Right lung (tissue), 5 donors: Measurements from ENCODE around the gene PDE10A. TPM values are rescaled to one million over a fixed set of nuclear protein-coding genes. Genes with fewer than 3 reads are reported as not detected.
"Not testable (repeated sequence)": the region's sequence is repeated elsewhere in the genome, so short reads cannot be mapped to it uniquely, and the experiment has no call there.

Source experiments
- DNase-seq, 2 donors: peaks; one replicate each; pipeline ENCODE4 v3.0.0-alpha.2; 2013
- polyA plus RNA-seq, 5 donors: library from polyadenylated mRNA; unstranded; fragments of 120-200 nt; gene quantifications; one replicate each; pipeline versions ENCODE4 v1.2.1 to v1.2.3, GENCODE V29; 2013; ENCODE audit warnings: inconsistent platforms in 1 of 5, low replicate concordance in 1 of 5; ENCODE audit not compliant: insufficient read length in 5 of 5, insufficient read depth in 1 of 5

The PDE10A gene
- polyA plus RNA-seq, 5 donors: 4.7 to 11.0 (median 7.9) TPM

- DNase-seq: no peak
Observed at GRCh38 chr6:165588515-165588914, 74.5 kb downstream of the PDE10A start.

- DNase-seq: no peak
Observed at GRCh38 chr6:165587206-165587605, 75.8 kb downstream of the PDE10A start.

DNA sequence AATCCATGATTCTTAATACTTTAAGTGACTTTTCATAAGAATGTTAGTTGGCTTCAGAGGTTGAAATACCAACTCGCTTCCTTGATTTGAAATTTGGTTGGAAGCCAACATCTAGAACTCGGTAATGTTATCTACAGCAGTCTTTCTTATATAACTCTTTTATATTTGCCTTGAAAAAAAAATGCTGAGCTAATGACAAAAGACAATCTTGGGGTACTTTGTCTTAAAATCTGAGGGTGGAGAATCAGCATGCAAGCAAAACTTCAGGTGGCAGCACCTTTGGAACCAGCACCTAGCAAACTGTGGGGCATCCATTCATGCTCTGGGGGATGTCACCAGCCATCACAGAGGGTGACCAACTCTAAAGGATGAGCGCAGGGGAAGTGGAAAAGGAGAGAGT lies 76.3 kb downstream of the PDE10A start:
- no peak for DNase-seq

DNA sequence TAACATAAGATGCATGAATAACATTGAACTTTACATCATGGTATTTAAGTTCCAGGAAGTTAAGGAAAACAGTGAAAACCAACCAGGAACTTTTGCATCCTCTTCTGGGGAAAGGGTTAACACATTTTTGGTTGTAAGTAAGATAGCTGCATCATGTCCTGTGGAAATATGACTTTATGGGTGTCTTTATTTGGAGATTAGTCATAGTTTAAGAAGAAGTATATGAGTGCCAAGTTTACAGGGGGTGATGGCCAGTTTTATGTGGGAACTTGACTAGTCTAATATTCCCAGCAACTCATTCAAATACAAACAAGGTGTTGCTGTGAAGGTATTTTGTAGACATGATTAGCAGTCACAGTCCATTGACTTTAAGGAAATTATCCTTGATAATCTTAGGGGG lies 78.0 kb downstream of the PDE10A start:
- DNase-seq: no peak

- DNase-seq: no peak
Observed at GRCh38 chr6:165584541-165584940, 78.5 kb downstream of the PDE10A start.

- no peak for DNase-seq
Observed at GRCh38 chr6:165581678-165582077, 81.4 kb downstream of the PDE10A start.

DNA sequence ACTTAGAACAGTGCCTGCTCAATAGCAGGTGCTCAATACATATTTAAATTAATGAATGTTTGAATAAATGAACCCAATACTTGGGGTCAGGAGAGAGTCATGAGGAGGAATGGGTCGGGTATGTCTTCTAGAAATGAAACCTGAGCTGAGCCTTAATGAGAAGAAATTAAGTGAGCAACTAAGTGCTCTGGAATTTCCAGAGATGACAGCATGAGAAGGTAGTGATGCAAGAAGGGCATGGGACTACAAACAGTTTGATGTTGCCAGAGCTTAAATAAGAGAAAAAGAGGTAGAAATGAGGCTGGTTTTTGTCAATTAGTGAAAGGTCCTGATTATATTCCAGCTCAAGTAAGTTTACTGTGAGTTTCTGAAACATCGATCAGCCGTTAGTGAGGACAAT lies 82.9 kb downstream of the PDE10A start:
- DNase-seq: no peak

DNA sequence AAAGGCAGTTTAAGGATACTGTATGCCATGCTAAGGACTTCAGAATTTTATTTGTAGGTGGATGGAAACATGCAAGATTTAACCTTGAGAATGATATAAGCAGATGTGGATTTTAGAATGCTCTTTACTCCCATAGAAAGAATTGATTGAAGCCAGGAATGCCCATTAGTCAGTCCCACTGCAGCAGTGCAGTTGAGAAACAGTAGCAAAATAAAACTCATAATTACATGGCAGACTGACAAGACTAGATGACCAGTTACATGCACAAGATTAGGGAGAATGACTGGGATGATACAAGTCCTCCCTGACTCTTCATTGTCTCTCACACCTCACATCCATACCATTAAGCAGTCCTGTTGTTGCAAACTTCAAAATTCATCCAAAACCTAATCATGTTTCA lies 83.9 kb downstream of the PDE10A start:
- no peak for DNase-seq

DNA sequence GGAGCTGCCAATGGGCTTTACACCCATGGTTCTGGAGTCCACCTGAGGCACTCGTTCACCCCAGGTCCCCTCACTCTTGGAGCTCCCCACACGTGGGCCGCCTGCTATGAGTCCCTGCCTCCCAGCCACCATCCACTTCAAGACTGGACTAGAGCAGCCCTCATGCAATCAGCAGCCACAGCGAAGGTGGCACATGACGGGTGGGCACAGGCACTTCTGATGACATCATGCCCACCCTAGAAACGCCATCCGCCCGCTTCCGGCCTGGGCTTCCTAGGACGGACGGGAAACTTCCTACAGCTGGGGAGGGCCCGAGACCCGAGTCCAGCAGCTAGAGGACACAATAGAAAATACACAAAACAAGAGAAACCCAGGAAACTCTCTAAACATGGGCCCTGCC lies 85.5 kb downstream of the PDE10A start:
- no peak for DNase-seq

DNA sequence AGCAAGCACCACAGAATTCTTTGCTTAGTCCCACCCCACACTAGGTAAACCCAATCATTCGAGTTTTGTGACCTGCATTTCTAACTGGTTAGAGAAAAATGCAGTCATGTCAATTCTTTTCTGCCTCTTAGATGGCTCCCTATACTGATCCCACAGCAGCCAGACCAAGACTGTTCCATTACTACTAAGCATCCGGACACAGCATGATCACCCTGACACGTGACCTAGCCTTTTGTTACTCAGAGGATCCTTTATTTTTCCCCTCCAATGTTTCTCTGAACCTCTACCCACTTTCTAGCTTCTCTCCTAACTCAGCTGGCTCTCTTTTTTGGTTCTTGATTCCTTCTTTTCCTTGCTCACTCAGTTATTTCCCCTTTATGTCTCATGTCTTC lies 87.9 kb downstream of the PDE10A start:
- DNase-seq: no peak

DNA sequence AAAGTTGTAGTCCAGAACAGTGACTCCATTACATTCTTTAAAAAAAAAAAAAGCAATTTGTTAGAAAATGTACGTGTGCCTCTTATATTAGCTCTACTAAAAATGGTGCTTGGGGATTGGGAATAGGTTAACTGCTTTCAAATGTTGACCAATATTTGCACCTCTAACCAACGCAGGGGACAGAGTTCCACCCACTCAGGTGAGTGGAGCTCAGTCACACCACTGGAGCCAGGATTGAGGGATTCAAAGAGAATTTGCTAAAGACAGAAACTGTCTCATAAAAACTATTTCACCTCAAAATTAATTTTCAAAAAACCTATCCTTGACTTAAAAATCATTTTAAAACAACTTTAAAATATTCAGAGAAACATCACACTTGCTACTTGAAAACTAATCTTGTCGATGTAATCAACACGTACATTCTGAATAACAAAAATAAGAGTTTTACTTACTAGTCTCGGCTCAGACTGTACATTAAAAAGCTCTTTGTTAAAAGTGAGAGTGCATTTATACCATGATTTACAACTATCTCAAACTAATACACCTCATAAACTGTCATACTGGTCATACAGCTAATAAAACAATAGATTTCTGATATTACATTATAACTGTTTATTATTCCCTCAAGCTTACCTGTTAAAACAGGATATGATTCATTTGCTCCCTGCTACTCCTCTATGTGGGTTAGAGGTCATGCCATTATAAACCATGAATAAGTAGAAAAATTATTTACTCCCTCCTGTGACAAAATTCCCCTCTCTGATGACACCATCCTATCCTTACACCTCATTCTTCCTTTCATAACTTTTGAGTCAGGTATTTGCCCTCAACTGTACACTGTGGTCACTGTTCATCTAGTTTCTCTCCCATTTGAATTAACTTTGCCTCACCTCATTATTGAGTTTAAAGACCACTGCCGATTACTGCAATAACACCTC lies 88.6 kb downstream of the PDE10A start:
- no peak for DNase-seq

DNA sequence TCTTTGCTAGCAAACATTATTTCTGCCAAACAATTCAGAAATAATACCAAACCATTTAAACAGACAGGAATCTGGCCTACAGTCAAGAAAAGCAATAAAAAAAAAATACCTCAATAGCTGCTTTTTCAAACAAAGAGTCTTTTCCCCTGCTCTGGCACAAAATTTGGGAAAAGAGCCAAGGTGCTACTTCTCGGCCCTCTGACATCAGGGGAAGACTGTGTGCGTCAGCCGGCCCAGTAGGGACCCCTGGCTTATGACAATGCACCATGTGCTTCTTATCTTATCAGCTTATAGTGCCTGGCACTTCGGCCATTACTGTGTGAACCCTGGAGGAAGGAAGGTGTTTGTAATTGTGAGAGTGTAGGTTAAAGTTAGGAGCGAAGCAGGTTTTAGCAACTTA lies 89.4 kb downstream of the PDE10A start:
- peak; percentile 73 to 76 for DNase-seq

DNA sequence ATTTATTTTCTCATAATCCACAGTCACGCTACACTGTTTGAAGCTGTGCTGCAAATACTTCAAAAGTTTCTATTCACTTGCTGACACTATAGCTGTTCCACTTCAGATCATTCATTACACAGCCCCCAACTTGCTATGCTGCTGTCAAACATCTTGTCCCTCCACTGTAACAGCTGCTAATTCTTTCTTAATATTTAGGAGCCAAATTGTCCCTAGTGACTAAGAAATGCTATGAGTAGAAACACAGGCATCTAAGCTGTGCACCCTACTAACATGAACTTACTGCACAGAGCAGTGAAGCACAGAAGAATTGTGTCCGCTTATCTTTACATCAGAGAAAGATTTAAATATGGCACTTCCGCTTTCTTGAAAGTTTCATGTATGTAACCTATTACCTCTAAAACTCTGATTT lies 91.3 kb downstream of the PDE10A start:
- no peak for DNase-seq

DNA sequence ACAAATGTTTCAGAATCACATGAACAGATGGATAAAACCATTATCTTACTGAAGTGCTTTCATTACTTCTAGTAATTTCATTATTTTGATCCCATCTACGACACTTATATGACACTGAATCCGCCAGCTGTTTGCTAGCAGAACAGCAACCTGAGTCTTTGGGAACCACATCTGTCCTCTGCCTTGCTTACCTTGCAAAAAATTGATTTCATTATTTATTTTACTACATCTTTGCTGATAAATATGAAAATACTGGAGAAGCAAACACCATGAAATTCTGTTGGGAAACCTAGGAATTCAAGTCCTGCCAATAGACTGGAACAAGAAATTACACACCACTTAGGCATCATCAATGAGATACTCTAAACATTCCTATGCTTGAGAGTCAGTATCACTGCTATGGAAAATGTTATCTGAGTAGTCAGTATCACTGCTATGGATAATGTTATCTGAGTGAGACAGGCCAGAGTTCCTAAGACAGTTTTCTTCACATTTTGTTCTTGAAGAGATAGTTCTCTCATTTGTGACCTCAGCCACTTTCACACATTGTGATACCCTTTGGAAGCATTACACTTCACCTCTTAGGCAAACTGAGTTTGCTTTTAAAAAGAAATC lies 91.9 kb downstream of the PDE10A start:
- DNase-seq: no peak

- DNase-seq: no peak
Observed at GRCh38 chr6:165568326-165568725, 94.7 kb downstream of the PDE10A start.

DNA sequence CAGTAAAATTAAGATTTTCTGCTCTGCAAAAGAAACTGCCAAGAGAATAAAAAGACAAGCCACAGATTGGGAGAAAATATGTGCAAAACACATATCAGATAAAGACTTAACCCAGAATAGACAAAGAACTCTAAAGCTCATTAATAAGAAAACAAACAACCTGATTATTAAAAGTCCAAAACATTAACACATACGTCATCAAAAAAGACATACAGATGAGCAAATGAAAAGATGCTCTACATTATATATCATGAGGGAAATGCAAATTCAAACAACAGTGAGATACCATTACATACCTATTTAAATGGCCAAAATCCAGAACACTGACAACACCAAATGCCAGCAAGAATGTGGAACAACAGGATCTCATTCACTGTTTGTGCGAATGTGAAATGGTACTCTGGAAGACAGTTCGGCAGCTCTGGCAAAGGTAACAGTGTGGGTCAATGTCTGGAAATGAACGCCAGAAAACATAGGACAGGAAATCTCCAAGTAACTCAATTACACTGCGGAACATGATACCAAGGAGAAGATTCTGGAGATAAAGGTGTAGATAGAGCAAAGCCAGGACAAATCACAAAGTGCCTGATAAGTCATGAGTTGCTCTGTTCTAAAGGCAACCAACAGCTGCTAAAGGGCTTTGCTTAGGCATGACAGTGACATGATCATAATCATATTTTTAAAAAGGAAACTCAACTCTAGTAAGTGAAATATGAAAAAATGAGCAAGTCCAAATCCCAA lies 96.8 kb downstream of the PDE10A start:
- no peak for DNase-seq

DNA sequence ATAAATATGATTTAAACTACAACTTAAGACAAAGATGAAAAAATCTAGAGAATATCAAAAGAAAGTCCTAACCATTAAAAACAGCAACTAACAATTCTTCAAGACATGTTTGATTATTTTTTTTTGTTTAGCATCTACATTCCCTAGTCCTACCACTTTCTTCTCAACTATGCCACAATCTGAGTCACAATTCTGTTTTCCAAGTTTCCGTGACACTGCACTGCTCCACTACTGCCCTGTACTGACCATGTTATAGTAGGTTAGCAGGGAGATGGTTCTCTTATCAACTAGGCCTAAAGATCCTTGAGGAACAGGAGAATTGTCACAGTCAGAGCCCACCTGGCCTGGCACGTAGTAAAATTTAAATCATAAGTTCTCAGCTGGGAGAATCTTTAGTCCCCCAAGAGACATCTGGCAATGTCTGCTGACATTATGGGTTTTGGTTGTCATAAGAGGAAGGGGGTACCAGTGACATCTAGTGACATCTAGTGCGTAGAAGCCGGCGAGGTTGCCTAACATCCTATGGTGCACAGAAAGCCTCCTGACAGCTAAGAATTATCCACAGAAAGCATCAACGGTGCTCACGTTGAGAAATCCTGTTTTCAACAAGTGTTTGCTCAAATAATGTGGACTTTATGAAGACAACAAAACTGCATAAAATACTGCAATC lies 100.5 kb downstream of the PDE10A start:
- no peak for DNase-seq

GRCh38 chr6:165559632-165560031 lies 103.4 kb downstream of the PDE10A start:
- no peak for DNase-seq

DNA sequence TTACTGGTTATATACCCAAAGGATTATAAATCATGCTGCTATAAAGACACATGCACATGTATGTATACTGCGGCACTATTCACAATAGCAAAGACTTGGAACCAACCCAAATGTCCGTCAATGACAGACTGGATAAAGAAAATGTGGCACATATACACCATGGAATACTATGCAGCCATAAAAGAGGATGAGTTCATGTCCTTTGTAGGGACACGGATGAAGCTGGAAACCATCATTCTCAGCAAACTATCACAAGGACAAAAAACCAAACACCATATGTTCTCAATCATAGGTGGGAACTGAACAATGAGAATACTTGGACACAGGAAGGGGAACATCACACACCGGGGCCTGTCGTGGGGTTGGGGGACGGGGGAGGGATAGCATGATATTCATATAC lies 104.9 kb downstream of the PDE10A start:
- not testable (repeated sequence) for DNase-seq

GRCh38 chr6:165557674-165558073 lies 105.4 kb downstream of the PDE10A start:
- no peak for DNase-seq

GRCh38 chr6:165556116-165556843 lies 106.8 kb downstream of the PDE10A start:
- peak; percentile 47 for DNase-seq
